A172 (cell line): Measurements from ENCODE around the gene TJAP1. TPM values are rescaled to one million over a fixed set of nuclear protein-coding genes. Genes with fewer than 3 reads are reported as not detected.
"Not testable (repeated sequence)": the region's sequence is repeated elsewhere in the genome, so short reads cannot be mapped to it uniquely, and the experiment has no call there.

Experiments
- DNase-seq: peaks from one replicate; pipeline ENCODE4 v3.0.0-alpha.2; 2015; ENCODE audit warnings: low spot score
- total RNA-seq: library from RNA; depleted of rRNA; stranded (reverse); fragments of >200 nt; shearing (Covaris generic); gene quantifications from 2 replicates; pipeline ENCODE4 v1.2.3, GENCODE V29; 2014

Gene TJAP1
- total RNA-seq, 1 experiment from 2014 or later = 14.3 TPM

GRCh38 chr6:43481075-43481474 lies 3.7 kb downstream of the TJAP1 start:
- DNase-seq = no peak

- no peak for DNase-seq
Measured at GRCh38 chr6:43481591-43482236, 4.3 kb downstream of the TJAP1 start.

GRCh38 chr6:43488667-43489276 lies 11.4 kb downstream of the TJAP1 start:
- DNase-seq = peak; percentile 35

- no peak for DNase-seq
Measured at GRCh38 chr6:43489277-43490072, 12.1 kb downstream of the TJAP1 start.

- DNase-seq = no peak
Measured at GRCh38 chr6:43490523-43490939, 13.2 kb downstream of the TJAP1 start.

GRCh38 chr6:43491750-43492661 lies 14.6 kb downstream of the TJAP1 start:
- peak; percentile 72 for DNase-seq

- no peak for DNase-seq
Measured at GRCh38 chr6:43492673-43493072, 15.3 kb downstream of the TJAP1 start.

GRCh38 chr6:43493230-43493629 lies 15.9 kb downstream of the TJAP1 start:
- no peak for DNase-seq

- no peak for DNase-seq
Measured at GRCh38 chr6:43493833-43494232, 16.5 kb downstream of the TJAP1 start.

- no peak for DNase-seq
Measured at GRCh38 chr6:43494321-43494720, 17.0 kb downstream of the TJAP1 start.

- no peak for DNase-seq
Measured at GRCh38 chr6:43494766-43495165, 17.4 kb downstream of the TJAP1 start.

GRCh38 chr6:43495409-43495941 lies 18.1 kb downstream of the TJAP1 start:
- peak; percentile 51 for DNase-seq

GRCh38 chr6:43496370-43497128 lies 19.2 kb downstream of the TJAP1 start:
- DNase-seq = peak; percentile 58

- DNase-seq = no peak
Measured at GRCh38 chr6:43497129-43497396, 19.7 kb downstream of the TJAP1 start.

- DNase-seq = no peak
Measured at GRCh38 chr6:43497689-43498088, 20.3 kb downstream of the TJAP1 start.

GRCh38 chr6:43498291-43498690 lies 20.9 kb downstream of the TJAP1 start:
- not testable (repeated sequence) for DNase-seq

GRCh38 chr6:43499028-43499815 lies 21.9 kb downstream of the TJAP1 start:
- DNase-seq = no peak

- DNase-seq = no peak
Measured at GRCh38 chr6:43500921-43501320, 23.6 kb downstream of the TJAP1 start.

GRCh38 chr6:43502666-43503065 lies 25.3 kb downstream of the TJAP1 start:
- DNase-seq = no peak

- no peak for DNase-seq
Measured at GRCh38 chr6:43503443-43503842, 26.1 kb downstream of the TJAP1 start.
